ENCODE measurements around the gene EPOP.
A peak's percentile ranks its signal among the peaks of the same experiment; 100 is the strongest.
"Not testable (repeated sequence)": the region's sequence is repeated elsewhere in the genome, so short reads cannot be mapped to it uniquely, and the experiment has no call there.

Gene EPOP

DNA sequence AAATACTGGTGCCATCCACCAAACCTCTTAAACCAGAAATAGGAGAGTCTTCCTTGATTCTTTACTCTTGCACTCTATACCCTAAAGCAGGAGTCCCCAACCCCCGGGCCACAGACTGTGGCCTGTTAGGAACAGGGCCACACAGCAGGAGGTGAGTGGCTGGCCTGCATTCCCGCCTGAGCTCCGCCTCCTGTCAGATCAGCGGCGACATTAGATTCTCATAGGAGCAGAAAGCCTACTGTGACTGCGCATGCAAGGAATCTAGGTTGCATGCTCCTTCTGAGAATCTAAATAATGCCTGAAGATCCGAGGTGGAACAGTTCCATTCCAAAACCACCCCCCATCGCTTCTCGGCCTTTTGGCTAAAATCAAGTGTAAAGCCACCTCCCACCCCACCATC is 38.7 kb downstream of the EPOP start:
- DNase-seq = no peak

DNA sequence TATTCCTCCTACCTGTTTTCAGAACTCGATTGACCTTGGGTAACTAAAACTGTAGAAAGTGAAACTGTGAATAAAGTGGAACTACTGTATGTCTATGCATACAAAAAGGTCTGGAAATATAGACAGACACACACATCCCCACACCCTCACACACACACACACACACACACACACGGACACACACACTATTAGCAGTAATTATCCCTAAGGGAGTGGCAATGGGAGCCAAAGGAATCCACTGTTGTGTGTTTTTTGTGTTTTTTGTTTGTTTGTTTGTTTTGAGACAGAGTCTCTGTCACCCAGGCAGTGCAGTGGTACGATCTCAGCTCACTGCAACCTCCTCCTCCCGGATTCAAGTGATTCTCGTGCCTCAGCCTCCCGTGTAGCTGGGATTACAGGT is 42.4 kb downstream of the EPOP start:
- DNase-seq = no peak

DNA sequence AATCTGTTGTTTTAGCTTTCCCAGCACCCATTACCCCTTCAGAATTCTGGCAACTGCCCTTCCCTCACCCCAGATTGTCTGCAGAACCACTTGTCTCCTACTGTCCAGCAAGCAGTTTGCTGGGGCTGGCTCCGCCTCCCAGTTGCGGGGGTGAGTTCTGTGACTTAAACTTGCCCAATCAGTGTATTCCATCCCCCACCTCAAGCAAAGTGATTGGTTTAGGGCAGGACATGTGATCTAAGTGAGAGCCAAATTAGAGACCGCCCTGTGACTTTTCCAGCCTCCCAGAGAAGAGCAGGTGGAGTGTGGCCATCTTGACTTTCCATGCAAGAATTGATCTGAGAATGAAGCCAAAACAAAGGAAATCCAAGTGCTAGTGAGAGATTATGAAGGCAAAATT is 46.3 kb downstream of the EPOP start:
- peak; percentile 46 for DNase-seq

DNA sequence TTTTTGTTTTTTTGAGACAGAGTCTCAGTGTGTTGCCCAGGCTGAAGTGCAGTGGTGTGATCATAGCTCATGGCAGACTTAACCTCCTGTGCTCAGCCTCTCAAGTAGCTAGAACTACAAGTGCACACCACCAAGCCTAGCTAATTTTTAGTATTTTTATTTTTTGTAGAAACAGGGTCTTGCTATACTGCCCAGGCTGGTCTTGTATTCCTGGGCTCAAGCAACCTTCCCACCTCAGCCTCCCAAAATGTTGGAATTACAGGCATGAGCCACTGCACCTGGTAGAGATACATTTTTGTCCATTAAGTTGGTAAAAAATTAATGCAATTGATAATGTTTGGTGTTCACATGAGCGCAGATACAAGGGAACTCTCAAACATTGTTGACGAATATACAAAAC is 46.8 kb downstream of the EPOP start:
- DNase-seq = no peak

DNA sequence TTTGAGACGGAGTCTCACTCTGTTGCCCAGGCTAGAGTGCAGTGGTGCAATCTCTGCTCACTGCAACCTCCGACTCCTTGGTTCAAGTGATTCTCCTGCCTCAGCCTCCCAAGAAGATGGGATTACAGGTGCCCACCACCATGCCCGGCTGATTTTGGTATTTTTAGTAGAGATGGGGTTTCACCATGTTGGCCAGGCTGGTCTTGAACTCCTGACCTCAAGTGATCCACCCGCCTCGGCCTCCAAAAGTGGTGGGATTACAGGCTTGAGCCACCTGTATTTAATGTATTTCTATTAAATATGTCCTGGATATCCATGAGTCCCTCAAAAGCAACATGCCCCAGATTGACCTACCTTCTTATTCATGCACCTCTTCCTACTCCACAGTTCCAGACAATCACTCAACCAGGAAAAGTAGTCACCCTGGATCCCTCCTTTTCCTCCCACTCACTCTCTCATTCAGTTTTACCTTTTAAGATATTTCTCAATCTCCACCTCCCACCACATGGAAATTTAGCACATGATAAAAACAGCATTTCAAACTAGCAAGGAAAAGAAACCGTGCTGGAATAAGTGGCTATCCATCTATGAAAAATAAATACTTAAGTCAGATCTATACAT is 48.0 kb downstream of the EPOP start:
- DNase-seq = not testable (repeated sequence)

DNA sequence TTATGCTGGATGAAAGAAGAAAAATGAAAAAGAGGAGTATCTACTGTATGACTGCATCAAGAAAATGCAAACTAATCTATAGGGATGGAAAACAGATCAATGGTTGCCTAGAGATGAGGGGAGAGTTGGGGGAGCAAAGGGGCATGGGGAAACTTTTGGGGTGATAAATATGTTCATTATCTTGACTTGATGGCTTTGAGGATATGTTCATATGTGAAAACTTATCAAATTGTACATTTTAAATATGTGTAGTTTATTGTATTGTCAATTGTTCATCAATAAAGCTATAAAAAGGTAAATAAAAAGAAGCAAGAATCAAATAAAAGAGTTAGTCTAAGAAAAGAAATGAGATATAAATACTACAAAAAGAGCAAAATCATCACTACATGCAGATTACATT is 49.3 kb downstream of the EPOP start:
- no peak for DNase-seq

DNA sequence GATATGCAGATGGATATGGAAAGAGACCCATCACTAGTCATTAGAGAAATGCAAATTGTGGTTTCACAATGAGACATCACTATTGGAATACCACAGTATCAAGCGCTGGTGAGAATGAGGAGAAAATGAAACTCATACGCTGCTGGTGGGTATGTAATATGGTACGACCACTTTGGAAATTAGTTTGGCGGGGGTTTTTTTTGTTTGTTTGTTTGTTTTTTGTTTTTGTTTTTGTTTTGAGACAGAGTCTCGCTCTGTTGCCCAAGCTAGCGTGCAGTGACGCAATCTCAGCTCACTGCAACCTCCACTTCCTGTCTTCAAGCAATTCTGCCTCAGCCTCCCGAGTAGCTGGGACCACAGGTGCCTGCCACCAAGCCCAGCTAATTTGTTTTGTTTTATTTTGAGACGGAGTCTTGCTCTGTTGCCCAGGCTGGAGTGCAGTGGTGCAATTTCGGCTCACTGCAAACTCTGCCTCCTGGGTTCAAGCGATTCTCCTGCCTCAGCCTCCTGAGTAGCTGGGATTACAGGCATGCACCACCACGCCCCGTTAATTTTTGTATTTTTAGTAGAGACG is 49.9 kb downstream of the EPOP start:
- not testable (repeated sequence) for DNase-seq
